CD4-positive, alpha-beta T cell treated with Interleukin-6 at 100 ng/mL for 8 hours (primary cell): Measurements from ENCODE around the gene LIMA1.

Experiments used
- DNase-seq: peaks from one replicate; pipeline ENCODE4 v3.0.0-alpha.2; 2020; ENCODE audit warnings: mixed read lengths, low spot score

Gene LIMA1

DNA sequence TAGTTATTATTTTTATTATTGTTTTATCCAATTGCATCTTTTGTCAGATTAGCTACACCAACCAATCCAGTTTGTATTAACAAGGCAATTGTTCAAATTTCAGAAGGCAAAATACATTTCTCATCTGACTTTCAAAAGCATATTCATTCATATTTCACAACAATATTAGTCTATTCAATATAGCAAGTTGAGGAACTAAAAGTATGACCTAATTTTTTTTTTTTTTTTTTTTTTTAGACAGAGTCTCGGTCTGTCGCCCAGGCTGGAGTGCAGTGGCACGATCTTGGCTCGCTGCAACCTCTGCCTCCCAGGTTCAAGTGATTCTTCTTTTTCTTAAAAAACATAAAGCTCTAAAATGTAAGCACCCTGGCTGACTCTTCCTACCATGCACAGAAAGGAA lies 154.0 kb downstream of the LIMA1 start:
- no peak for DNase-seq

DNA sequence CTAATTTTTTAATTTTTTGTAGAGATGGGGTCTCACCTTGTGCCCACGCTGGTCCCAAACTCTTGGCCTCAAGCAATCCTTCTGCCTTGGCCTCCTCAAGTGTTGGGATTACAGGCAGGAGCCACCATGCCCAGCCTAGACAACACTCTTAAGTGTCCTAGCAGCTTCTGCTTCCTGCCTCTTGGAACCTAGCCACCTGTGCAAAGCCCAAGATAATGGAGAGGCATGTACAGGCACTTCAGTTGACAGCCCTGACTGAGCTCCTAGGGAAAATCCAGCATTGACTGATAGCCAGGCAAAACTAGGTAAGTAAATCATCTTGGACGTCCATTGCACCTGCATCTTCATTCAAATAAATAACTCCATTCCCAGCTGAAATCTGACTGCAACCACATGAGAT lies 155.8 kb downstream of the LIMA1 start:
- DNase-seq = no peak
